T-helper 17 cell (primary cell): ENCODE data around the gene ANGPTL5. TPM values are rescaled to one million over a fixed set of nuclear protein-coding genes. Genes with fewer than 3 reads are reported as not detected.
"Not testable (repeated sequence)": the region's sequence is repeated elsewhere in the genome, so short reads cannot be mapped to it uniquely, and the experiment has no call there.

Experiments
- ATAC-seq: fragments of 150-1000 bp; cut with Tn5 transposase; 2 replicates; pipeline ENCODE4 v1.10.0; 2021; ENCODE audit warnings: mild to moderate bottlenecking, moderate library complexity
- DNase-seq, 3 donors: peaks; one replicate each; pipeline versions ENCODE4 v3.0.0 to v3.0.0-alpha.2; 2020 to 2021
- H3K9me3 ChIP-seq: one replicate; pipeline ENCODE4 v1.7.0; 2013; ENCODE audit warnings: low read length, mild to moderate bottlenecking; ENCODE audit not compliant: control insufficient read depth, poor library complexity, severe bottlenecking
- H3K27ac Mint-ChIP-seq: one replicate; pipeline ENCODE4 v1.8.0; 2022; ENCODE audit warnings: mild to moderate bottlenecking, moderate library complexity, mixed read lengths
- H3K27me3 Mint-ChIP-seq: one replicate; pipeline ENCODE4 v1.8.0; 2022; ENCODE audit warnings: mixed read lengths
- H3K36me3 Mint-ChIP-seq: one replicate; pipeline ENCODE4 v1.8.0; 2022; ENCODE audit warnings: low read depth, mixed read lengths
- H3K4me1 Mint-ChIP-seq: one replicate; pipeline ENCODE4 v1.8.0; 2022; ENCODE audit warnings: mild to moderate bottlenecking, mixed read lengths
- H3K4me3 Mint-ChIP-seq: one replicate; pipeline ENCODE4 v1.8.0; 2022; ENCODE audit warnings: mild to moderate bottlenecking, moderate library complexity, mixed read lengths
- total RNA-seq, 4 donors: library from RNA in 2 of 4; stranded (reverse) in 2 of 4; gene quantifications; one replicate each; pipeline ENCODE4 v1.2.3 and lab custom pipeline; 2022 to 2026

ANGPTL5 gene
- total RNA-seq, 2 donors from 2014 or later = not detected

DNA sequence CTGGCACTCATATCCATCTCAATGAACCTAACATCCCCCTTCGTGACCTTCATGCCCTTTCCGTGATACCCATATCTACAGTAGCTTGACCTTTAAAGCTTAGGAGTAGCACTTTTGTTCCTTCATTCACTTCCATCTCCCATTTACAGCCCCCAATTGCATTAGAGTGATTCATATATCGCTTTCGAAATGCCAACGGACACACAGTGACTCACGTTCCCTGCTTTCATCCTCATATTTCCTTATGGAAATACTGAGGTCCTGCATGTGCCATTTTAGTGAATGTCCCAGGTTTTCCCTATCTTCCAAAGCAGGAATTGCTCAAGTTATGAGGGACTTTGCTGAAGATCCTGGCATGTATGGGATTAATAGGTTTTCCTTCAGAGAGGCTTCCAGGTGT, 45.8 kb downstream of the ANGPTL5 start:
- Mint-ChIP-seq H3K36me3 (no peaks in the 10 kb centered on the region), H3K27ac (no peak overlapping the region), H3K27me3 (peaks cover 41% of the 10 kb centered on the region), H3K4me1 (no peaks in the 10 kb centered on the region), H3K4me3 (no peak overlapping the region)
- H3K9me3 ChIP-seq = no peaks in the 10 kb centered on the region
- DNase-seq (no peak), ATAC-seq (no peak)

DNA sequence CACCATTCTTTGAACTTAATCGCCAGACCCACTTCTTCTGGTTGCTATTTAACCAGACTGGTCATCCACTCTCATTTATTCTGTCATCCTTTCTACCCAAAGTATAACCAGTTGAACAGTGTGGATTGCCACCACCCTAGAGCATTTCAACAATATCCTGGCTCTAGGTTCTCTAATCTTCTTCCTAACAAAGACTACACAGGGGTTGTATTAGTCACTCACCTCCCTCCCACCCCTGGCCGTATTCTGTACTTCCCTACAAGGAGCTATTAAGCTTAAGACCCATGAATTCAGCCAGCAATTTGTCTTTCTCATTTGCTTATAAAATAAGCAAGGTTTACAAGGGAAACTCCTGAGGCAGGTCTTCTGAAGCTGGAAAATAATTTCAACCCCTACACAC, 48.4 kb downstream of the ANGPTL5 start:
- Mint-ChIP-seq H3K4me3 (no peak overlapping the region), H3K36me3 (no peaks in the 10 kb centered on the region), H3K27ac (no peak overlapping the region), H3K27me3 (peaks cover 41% of the 10 kb centered on the region), H3K4me1 (no peaks in the 10 kb centered on the region)
- H3K9me3 ChIP-seq = no peaks in the 10 kb centered on the region
- DNase-seq (no peak), ATAC-seq (no peak)

DNA sequence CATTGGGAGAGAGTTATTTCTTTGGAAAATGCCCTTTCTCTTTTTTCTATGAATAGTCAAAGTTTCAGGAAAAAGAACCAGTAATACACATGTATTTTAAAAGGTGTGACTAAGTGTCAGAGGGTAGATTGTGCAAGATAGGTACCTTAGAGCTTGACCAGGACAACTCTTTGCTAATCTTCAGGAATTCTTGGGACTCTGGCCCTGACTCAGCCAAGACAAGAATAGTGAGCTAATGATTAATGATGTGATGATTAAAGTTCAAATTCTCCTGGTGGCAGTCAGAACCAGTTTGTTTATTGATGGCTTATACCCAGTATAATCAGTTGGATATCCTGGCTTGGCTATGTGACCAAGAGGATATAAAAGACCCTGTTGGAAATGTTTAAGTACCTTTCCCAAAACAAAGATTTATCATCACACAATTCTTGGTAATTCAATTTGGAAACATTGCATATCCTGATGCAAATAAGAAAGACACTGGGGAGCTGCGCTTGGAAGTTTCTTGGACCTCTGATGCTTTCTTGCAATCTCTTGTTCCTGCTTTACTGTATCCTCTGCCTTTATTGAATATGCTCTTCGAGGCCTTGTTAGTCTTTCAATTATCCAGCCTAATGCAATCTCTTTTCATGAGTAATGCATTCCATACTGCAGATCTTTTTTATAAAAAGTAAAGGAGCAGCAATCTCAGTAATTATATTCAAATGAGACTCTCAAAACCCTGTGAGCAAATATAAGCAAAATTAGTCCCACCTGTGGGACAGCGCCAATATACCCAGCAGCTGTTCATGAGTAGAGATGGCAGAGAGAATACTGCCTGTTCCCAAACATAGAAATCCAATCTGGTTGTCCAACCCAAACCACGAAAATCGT, 49.5 kb downstream of the ANGPTL5 start:
- no peaks in the 10 kb centered on the region for H3K4me1 Mint-ChIP-seq

DNA sequence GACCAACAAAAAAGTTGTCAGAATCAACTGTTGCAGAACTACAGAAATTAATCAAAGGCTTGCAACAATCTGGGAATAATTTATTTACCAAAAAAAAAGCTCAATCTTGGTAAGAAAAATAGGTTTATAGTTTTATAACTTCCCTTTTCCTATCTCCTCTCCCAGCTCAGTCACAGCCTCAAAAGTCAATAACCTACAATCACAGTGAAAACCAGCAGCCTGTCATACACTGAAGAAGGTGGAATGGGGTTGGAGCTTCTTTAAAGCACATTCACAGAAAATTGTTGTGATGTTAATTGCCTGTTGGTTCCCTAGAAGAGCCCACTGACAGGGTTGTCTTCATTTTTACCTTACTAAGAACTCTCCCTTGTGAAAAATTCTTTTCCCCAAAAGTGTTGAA, 52.2 kb downstream of the ANGPTL5 start:
- H3K9me3 ChIP-seq = no peaks in the 10 kb centered on the region
- H3K4me1 Mint-ChIP-seq = peaks cover 3% of the 10 kb centered on the region
- no peak overlapping the region for H3K27ac Mint-ChIP-seq
- no peak for DNase-seq
- ATAC-seq = no peak
- no peaks in the 10 kb centered on the region for H3K36me3 Mint-ChIP-seq
- peaks cover 28% of the 10 kb centered on the region for H3K27me3 Mint-ChIP-seq
- no peak overlapping the region for H3K4me3 Mint-ChIP-seq

More for the DNA sequence above, 49.5 kb downstream of the ANGPTL5 start:
- Mint-ChIP-seq H3K4me3 (no peak overlapping the region), H3K27ac (no peak overlapping the region), H3K27me3 (peaks cover 51% of the 10 kb centered on the region), H3K36me3 (no peaks in the 10 kb centered on the region)
- DNase-seq (no peak), ATAC-seq (no peak)
- H3K9me3 ChIP-seq = no peaks in the 10 kb centered on the region

DNA sequence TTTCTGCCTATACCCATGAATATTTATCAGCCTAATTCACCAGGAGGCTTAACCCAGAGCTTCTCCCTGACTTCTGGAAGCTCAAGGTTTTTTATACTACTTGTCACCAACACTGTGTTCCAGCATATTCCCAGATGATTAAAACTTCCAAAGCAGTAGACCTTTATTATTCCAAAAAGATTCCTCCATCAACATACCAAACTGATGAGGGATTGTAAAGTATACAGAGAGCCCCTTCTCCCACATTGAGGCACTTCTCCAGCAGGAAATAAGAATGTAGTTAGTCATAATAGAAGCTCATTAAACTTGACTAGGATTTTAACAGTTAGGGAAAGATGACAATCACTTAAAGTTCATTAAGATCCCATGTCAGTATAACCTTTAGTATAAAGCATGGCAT, 53.0 kb downstream of the ANGPTL5 start:
- H3K9me3 ChIP-seq = no peaks in the 10 kb centered on the region
- no peak overlapping the region for H3K27ac Mint-ChIP-seq
- H3K4me1 Mint-ChIP-seq = peaks cover 3% of the 10 kb centered on the region
- DNase-seq = no peak
- H3K4me3 Mint-ChIP-seq = no peak overlapping the region
- no peaks in the 10 kb centered on the region for H3K36me3 Mint-ChIP-seq
- peaks cover 22% of the 10 kb centered on the region for H3K27me3 Mint-ChIP-seq
- no peak for ATAC-seq

DNA sequence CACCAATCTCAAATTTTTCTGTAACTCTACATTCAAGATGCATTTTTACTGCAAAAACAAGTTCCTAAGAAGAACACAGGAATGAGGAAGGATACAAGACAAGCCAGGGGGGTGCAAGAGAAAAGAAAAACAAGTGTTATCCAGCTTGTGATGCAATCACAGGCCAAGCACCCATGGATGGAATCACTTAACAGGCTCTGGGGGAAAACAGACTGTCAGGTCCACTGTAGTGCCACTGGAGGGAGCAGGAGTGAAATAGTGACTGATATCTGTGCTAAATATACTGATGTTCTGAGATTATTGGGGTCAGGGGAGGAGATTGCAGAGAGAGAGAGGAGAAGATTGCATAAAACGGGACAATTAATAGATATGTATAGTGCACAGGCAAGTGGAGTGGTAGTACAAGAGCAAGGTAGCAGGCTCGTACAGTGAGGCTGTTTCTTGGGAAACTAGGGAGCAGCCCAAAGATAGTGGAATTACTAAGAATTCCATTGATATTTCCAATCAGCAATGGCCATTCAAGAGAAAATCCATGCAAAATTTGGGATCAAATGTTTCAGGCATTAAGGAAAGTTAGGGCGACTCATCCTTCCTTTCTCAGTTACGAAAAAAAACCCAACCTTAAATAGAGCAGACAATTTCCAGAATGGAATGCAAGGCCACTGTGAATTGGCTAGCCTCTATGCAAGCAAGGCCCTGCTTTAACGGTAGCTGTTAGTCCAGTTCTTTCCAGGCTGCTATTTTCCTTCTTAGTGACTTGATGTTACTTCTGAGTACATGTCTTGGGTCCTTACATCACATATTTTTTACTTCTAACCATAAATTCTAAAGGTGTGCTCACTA, 53.7 kb downstream of the ANGPTL5 start:
- H3K9me3 ChIP-seq = no peaks in the 10 kb centered on the region
- H3K4me3 Mint-ChIP-seq = no peak overlapping the region
- H3K27ac Mint-ChIP-seq = no peak overlapping the region
- ATAC-seq (no peak), DNase-seq (no peak)
- H3K27me3 Mint-ChIP-seq = peaks cover 17% of the 10 kb centered on the region
- no peaks in the 10 kb centered on the region for H3K36me3 Mint-ChIP-seq
- H3K4me1 Mint-ChIP-seq = peaks cover 3% of the 10 kb centered on the region

DNA sequence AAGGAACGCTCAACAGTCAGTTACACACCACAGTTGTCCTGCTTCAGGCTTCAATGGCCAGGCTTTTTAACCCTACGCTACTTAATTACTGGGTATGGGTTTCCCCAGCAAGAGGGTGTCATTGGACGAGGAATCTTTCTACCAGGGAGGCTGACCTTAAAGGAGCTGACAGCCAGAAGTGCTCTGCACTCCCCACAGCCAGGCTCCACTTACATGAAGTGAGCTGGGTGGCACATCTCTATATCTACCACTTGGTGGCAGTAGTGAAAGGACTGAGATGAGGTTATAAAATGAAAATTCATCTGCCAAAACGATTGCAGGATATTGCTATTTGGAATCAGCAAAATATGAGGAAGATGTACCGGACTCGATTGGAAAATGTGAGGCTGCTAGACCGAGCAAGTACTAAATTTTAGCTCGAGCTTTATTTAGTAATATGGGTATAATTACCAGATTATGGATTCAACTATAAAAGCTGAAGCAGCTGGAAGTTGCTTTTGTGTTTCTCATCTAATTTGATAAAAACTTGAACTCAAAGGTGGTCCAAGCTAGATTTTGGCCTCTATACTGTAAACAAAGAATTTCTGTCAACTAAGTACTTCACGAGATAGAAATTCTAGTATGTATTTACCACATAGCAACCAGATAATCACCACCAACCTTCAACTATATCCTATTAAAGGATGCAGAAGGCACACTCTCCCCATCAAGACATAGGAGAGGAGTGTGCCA, 55.5 kb downstream of the ANGPTL5 start:
- Mint-ChIP-seq H3K27ac (no peak overlapping the region), H3K27me3 (peaks cover 17% of the 10 kb centered on the region), H3K36me3 (no peaks in the 10 kb centered on the region), H3K4me3 (no peak overlapping the region), H3K4me1 (peaks cover 3% of the 10 kb centered on the region)
- DNase-seq (peak in 1 of 3 donors; percentile 4), ATAC-seq (peak; percentile 75)
- no peaks in the 10 kb centered on the region for H3K9me3 ChIP-seq

DNA sequence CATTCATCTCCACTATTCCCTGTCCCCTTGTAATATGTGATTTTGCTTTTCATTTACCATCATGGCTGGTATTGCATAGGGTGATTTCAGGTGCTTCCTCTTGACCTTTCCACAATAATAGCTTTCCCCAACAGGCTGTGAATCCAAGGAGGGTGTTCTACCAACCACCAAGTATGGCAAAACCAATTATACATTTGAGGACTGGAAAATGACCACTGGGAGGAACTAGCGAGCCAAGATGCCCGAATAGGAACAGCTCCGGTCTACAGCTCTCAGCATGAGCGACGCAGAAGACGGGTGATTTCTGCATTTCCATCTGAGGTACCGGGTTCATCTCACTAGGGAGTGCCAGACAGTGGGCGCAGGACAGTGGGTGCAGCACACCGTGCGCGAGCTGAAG, 64.1 kb downstream of the ANGPTL5 start:
- ATAC-seq, H3K27ac Mint-ChIP-seq, H3K9me3 ChIP-seq, H3K4me3 Mint-ChIP-seq, H3K4me1 Mint-ChIP-seq, DNase-seq, H3K36me3 Mint-ChIP-seq: not testable (repeated sequence)
- peaks cover 20% of the 10 kb centered on the region for H3K27me3 Mint-ChIP-seq

DNA sequence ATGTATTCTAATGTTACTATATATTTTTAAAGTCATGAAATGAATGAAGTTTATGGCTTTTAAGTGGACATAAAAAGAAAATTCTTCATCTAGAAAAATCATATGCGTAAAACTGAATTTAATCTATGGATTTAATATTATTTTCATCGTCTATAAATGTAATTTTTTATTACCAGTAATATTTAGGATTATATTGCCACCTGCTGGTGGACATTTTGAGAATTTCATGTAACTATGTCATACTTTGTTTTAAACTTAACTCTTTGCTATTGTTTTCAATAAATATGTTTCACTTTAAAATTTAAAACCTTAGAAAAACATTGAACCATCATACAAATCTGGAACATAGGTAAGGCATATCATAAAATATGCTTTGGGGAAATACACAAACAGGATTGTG, 68.1 kb downstream of the ANGPTL5 start:
- no peak for ATAC-seq
- no peak for DNase-seq
- no peak overlapping the region for H3K4me3 Mint-ChIP-seq
- H3K4me1 Mint-ChIP-seq = peaks cover 2% of the 10 kb centered on the region
- H3K36me3 Mint-ChIP-seq = no peaks in the 10 kb centered on the region
- H3K27ac Mint-ChIP-seq = no peak overlapping the region
- H3K27me3 Mint-ChIP-seq = peaks cover 24% of the 10 kb centered on the region
- no peaks in the 10 kb centered on the region for H3K9me3 ChIP-seq

DNA sequence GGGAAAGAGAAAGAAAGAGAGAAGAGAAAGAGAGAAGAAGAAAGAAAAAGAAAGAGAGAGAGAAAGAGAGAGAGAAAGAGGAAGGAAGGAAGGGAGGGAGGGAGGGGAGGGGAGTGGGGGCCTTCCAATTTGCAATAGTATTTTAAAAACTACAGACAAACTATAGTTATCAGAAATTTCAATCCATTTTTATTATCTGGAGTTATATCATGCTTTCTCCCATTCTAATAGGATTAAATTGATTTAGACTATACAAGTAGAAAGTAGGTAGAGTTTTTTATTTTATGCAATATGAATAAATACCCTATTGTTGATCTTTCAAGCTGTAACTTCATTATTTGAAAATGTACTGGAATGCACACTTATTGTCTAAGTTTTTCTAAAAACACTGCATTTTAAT, 71.7 kb downstream of the ANGPTL5 start:
- no peak overlapping the region for H3K4me3 Mint-ChIP-seq
- no peak overlapping the region for H3K27ac Mint-ChIP-seq
- ATAC-seq = no peak

DNA sequence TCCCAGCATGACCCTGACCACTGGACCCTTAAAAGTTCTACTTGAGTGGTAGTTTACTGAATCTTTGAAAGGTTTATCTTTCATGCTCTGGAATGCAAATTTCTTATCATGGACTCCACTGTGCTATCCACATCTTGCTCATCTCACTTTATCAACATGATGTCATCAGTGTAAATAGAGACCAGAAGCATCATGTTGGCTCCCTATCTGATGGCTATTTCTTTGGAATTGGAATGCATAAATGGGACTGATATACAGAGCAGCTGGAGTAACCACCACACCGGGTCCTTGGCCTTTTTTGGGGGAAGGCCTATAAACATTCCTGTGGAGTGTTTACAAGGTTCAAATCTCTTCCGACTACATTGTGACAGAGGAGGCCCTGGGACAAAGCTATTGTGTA, 75.6 kb downstream of the ANGPTL5 start:
- DNase-seq = no peak
- H3K4me1 Mint-ChIP-seq = no peaks in the 10 kb centered on the region
- ATAC-seq = no peak
- H3K9me3 ChIP-seq = no peaks in the 10 kb centered on the region
- peaks cover 20% of the 10 kb centered on the region for H3K27me3 Mint-ChIP-seq
- H3K4me3 Mint-ChIP-seq = no peak overlapping the region
- H3K36me3 Mint-ChIP-seq = no peaks in the 10 kb centered on the region
- no peak overlapping the region for H3K27ac Mint-ChIP-seq

More for the DNA sequence above, 71.7 kb downstream of the ANGPTL5 start:
- H3K9me3 ChIP-seq = no peaks in the 10 kb centered on the region
- Mint-ChIP-seq H3K36me3 (no peaks in the 10 kb centered on the region), H3K4me1 (peaks cover 2% of the 10 kb centered on the region), H3K27me3 (peaks cover 22% of the 10 kb centered on the region)
- no peak for DNase-seq
